Lower lobe of right lung (tissue), 1 donor: ENCODE data around the gene SLC17A5. TPM values are rescaled to one million over a fixed set of nuclear protein-coding genes. Genes with fewer than 3 reads are reported as not detected.

ENCODE experiments used
- total RNA-seq: library from RNA; stranded (reverse); fragmentation: NEBNext Ultra II Directional; extraction: Animal tissue kit (Norgen Biotek cat#: 25700); gene quantifications from one replicate; pipeline ENCODE4 v1.2.1, GENCODE V29; 2021
- donor health status: DM: no; HTN: yes; CAD: no; lungs with severe emphysema.

SLC17A5 gene
- total RNA-seq, 1 donor from 2014 or later: 25.9 TPM

Other genes with a start within 250 kb of the SLC17A5 start
- 10.4 TPM for gene CGAS, start 201.7 kb downstream of the SLC17A5 start, total RNA-seq
- 25.7 TPM for gene MTO1, start 192.3 kb downstream of the SLC17A5 start, total RNA-seq
- 9,415 TPM for gene EEF1A1, start 133.0 kb downstream of the SLC17A5 start, total RNA-seq
- 25.0 TPM for gene CD109, start 42.2 kb upstream of the SLC17A5 start, total RNA-seq